Thoracic aorta (tissue), 2 donors: ENCODE results near the gene SPTBN5. TPM values are rescaled to one million over a fixed set of nuclear protein-coding genes. Genes with fewer than 3 reads are reported as not detected.

ENCODE experiments used
- ATAC-seq: fragments of 150-250 bp; one replicate; pipeline ENCODE4 v1.8.0; 2017; ENCODE audit warnings: low read depth; ENCODE audit not compliant: insufficient number of reproducible peaks, low FRiP score
- DNase-seq: peaks from one replicate; pipeline ENCODE4 v3.0.0-alpha.2; 2020; ENCODE audit warnings: low spot score
- H3K27ac ChIP-seq, 2 donors: fragments of 200-600 bp; sonication (generic); 1 replicate in 1 of 2; 2 replicates in 1 of 2; pipeline ENCODE4 v1.5.1; 2016; ENCODE audit warnings: mild to moderate bottlenecking in 2 of 2, moderate library complexity in 2 of 2
- H3K27me3 ChIP-seq: fragments of 200-600 bp; sonication (generic); replicated peaks from 2 replicates; pipeline ENCODE4 v1.6.0; 2016; ENCODE audit warnings: mild to moderate bottlenecking; ENCODE audit not compliant: insufficient read depth
- H3K36me3 ChIP-seq: fragments of 200-600 bp; sonication (generic); one replicate; pipeline ENCODE4 v1.5.1; 2016
- H3K4me1 ChIP-seq, 2 donors: fragments of 200-600 bp; sonication (generic); 1 replicate in 1 of 2; 2 replicates in 1 of 2; pipeline versions ENCODE4 v1.5.1 to v1.6.0; 2016; ENCODE audit warnings: low read depth in 2 of 2, mild to moderate bottlenecking in 1 of 2; ENCODE audit not compliant: control insufficient read depth in 1 of 2
- H3K4me3 ChIP-seq: fragments of 200-600 bp; sonication (generic); 2 replicates; pipeline ENCODE4 v1.5.1; 2016; ENCODE audit warnings: mild to moderate bottlenecking
- H3K9me3 ChIP-seq: fragments of 200-600 bp; sonication (generic); 2 replicates; pipeline ENCODE4 v1.5.1; 2016
- total RNA-seq, 2 donors: library from RNA; depleted of rRNA; stranded (reverse); fragments of >200 nt; gene quantifications; one replicate each; pipeline versions ENCODE4 v1.1.0 to v1.2.3, GENCODE V29; 2016
- TF ChIP-seq, protein P1 (sequence below): fragments of 200-600 bp; sonication (generic); IDR thresholded peaks from one replicate; pipeline ENCODE4 v1.5.1; 2019; ENCODE audit warnings: antibody characterized with exemption

Gene SPTBN5
- total RNA-seq, 2 donors from 2014 or later: 1.3 to 3.9 TPM

DNA sequence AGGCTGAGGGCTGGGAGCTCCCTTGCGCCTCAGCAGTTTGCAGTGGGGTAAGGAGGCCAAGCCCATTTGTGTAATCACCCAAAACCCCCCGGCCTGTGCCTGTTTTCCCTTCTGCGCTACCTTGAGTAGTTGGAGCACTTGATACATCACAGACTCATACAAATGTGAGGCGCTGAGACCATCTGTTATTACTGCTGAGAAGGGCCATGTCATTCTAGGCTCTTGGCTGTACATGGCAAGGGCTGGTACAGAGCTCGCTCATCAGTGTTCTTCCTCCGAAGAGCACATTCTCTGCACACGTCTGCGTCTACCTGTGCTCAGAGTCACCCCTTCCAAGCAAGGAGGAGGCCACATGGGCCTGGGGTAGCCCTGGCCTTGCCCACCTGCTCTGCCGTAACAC, 45.9 kb downstream of the SPTBN5 start:
- no peaks in the 10 kb centered on the region for H3K4me1 ChIP-seq
- DNase-seq (no peak), ATAC-seq (no peak)
- H3K9me3 ChIP-seq: no peaks in the 10 kb centered on the region
- peaks cover 37% of the 10 kb centered on the region for H3K36me3 ChIP-seq
- H3K4me3 ChIP-seq: no peak overlapping the region
- TF ChIP-seq, protein P1, sequence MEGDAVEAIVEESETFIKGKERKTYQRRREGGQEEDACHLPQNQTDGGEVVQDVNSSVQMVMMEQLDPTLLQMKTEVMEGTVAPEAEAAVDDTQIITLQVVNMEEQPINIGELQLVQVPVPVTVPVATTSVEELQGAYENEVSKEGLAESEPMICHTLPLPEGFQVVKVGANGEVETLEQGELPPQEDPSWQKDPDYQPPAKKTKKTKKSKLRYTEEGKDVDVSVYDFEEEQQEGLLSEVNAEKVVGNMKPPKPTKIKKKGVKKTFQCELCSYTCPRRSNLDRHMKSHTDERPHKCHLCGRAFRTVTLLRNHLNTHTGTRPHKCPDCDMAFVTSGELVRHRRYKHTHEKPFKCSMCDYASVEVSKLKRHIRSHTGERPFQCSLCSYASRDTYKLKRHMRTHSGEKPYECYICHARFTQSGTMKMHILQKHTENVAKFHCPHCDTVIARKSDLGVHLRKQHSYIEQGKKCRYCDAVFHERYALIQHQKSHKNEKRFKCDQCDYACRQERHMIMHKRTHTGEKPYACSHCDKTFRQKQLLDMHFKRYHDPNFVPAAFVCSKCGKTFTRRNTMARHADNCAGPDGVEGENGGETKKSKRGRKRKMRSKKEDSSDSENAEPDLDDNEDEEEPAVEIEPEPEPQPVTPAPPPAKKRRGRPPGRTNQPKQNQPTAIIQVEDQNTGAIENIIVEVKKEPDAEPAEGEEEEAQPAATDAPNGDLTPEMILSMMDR: no peak
- H3K27me3 ChIP-seq: no peaks in the 10 kb centered on the region
- H3K27ac ChIP-seq: no peak overlapping the region

DNA sequence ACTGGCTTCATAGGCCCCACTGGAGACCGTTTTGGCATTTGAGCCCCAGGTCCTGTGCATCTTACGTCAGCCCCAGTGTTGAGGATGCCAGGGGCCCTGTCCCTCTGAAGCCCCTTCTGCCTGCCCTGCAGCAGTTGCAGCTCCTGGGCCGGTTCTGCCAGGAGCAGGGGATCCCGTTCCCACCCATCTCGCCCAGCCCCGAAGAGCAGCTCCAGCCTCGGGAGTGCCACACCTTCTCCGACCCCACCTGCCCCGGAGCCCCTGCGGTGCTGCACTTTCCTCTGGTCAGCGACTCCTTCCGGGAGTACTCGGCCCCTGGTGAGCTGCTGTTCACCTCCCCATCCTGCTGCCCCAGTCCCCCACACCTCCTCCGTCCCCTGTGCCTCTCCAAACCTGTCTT, 46.6 kb downstream of the SPTBN5 start:
- Histone ChIP-seq H3K27ac (no peak overlapping the region), H3K4me3 (no peak overlapping the region), H3K9me3 (no peaks in the 10 kb centered on the region), H3K36me3 (peaks cover 37% of the 10 kb centered on the region), H3K4me1 (no peaks in the 10 kb centered on the region), H3K27me3 (no peaks in the 10 kb centered on the region)
- TF ChIP-seq, protein P1: no peak
- ATAC-seq (no peak), DNase-seq (no peak)

DNA sequence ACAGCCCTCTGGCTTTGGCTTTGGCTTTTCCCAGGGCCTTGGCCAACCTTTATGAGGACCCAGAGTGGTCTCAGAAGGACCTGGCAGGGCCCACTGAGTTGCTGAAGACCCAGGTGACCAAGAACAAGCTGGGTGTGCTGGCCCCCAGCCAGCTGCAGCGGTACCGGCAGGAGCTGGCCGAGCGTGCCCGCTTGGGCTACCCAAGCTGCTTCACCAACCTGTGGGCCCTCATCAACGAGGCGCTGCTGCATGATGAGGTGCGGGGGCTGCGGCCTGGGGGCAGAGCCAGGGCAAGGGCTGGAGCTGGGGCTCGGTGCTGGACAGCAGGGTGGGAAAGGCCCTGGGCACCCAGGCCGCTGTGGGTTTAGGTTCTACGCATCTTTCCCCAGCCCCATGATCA, 49.0 kb downstream of the SPTBN5 start:
- no peak overlapping the region for H3K27ac ChIP-seq
- H3K4me1 ChIP-seq: no peaks in the 10 kb centered on the region
- H3K27me3 ChIP-seq: no peaks in the 10 kb centered on the region
- H3K4me3 ChIP-seq: no peak overlapping the region
- ATAC-seq (no peak), DNase-seq (no peak)
- TF ChIP-seq, protein P1: no peak
- H3K9me3 ChIP-seq: no peaks in the 10 kb centered on the region
- H3K36me3 ChIP-seq: peaks cover 54% of the 10 kb centered on the region

DNA sequence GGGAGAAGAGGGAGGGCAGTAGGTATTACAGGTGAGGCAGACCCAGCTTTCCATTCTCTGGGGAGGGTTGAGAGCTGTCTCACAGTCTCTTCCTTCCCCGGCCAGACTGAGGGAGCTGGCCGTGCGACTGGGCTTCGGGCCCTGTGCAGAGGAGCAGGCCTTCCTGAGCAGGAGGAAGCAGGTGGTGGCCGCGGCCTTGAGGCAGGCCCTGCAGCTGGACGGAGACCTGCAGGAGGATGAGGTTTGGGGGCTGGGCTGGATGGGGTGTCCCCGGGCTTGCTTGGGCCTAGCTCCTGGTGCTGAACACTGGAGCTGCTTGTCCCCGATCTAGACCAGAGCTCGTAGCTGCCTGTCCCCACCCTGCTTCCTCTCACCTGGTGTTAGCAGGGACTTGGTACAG, 50.3 kb downstream of the SPTBN5 start:
- peaks cover 54% of the 10 kb centered on the region for H3K36me3 ChIP-seq
- ATAC-seq: no peak
- TF ChIP-seq, protein P1: no peak

DNA sequence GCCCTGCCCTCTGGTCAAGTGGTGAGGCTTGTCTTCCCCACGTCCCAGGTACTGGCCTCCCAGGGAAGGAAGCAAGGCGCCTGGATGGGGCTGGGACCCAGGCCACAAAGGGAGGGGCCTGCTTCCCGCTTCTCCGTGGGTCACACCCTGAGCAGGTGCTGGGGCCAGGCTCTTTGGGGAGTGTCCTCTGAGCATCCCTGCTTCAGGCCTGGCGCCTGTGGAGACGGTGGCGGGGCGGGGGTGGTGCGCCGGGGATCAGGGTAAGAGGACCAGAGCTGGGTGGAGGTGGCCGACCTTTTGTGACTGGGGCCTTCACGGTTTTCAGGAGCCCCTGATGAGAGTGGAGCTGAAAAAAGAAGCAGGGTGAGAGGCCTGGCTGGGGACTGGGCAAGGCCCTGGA, 51.6 kb downstream of the SPTBN5 start:
- Histone ChIP-seq H3K4me1 (no peaks in the 10 kb centered on the region), H3K4me3 (no peak overlapping the region), H3K27ac (no peak overlapping the region), H3K36me3 (peaks cover 45% of the 10 kb centered on the region), H3K27me3 (no peaks in the 10 kb centered on the region), H3K9me3 (no peaks in the 10 kb centered on the region)
- ATAC-seq (no peak), DNase-seq (no peak)
- TF ChIP-seq, protein P1: no peak

More for the DNA sequence above, 50.3 kb downstream of the SPTBN5 start:
- no peaks in the 10 kb centered on the region for H3K27me3 ChIP-seq
- H3K27ac ChIP-seq: no peak overlapping the region
- H3K9me3 ChIP-seq: no peaks in the 10 kb centered on the region
- no peak for DNase-seq
- no peak overlapping the region for H3K4me3 ChIP-seq
- no peaks in the 10 kb centered on the region for H3K4me1 ChIP-seq
